NB4 (cell line): ENCODE measurements around the gene CADM1.

ENCODE experiments used
- DNase-seq: peaks from one replicate; pipeline ENCODE4 v3.0.0; 2010; ENCODE audit warnings: low read depth
- H3K4me3 ChIP-seq: one replicate; pipeline ENCODE4 v1.5.1; 2011; ENCODE audit warnings: mild to moderate bottlenecking, low read depth, low read length, moderate library complexity
- MYC ChIP-seq: IDR thresholded peaks from 2 replicates; pipeline ENCODE4 v1.6.1; 2011; ENCODE audit warnings: low read depth, low read length
- POLR2A ChIP-seq: IDR thresholded peaks from 2 replicates; pipeline ENCODE4 v1.6.1; 2011; ENCODE audit warnings: mild to moderate bottlenecking; ENCODE audit not compliant: insufficient read length; ENCODE audit errors: extremely low read depth
- TF ChIP-seq, protein P1 (sequence below): IDR thresholded peaks from 2 replicates; pipeline ENCODE4 v1.6.1; 2011; ENCODE audit warnings: low read depth, low read length
- TF ChIP-seq, protein P2 (sequence below): IDR thresholded peaks from one replicate; pipeline ENCODE4 v1.5.1; 2012; ENCODE audit warnings: low read depth, low read length

CADM1 gene

DNA sequence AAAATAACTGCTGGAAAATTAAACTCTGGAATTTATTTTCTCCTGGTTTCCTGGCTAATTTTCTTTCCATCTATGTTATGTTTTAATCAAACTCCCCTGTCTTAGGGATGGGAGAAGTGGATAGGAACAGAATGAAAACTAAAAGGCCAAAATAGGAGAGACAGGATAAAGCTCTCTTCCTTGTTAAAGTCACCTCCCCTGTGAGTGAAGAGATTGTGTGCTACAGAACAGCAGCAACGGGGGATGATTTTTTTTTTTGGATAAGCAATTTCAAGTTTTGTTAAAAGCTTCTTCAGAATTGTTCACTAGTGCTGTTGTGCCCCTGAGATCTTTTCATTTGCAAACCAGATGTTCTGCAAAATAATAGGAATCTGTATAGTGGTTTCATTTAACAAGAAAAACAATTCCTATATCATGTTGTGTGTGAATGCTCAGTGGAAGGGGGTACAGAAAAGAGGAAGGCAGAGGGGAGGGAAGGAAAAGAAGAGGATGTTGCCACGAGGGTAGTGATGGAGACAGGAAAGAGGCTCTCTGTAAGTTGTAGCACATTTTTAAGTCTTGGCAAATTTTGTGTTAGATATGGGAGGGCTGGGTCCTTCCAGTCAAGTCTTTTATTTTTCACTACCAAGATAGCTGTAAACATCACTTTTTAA is 301.2 kb downstream of the CADM1 start:
- TF ChIP-seq, protein P1, sequence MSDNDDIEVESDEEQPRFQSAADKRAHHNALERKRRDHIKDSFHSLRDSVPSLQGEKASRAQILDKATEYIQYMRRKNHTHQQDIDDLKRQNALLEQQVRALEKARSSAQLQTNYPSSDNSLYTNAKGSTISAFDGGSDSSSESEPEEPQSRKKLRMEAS, result no peak
- TF ChIP-seq MYC (no peak), POLR2A (no peak)
- TF ChIP-seq, protein P2, sequence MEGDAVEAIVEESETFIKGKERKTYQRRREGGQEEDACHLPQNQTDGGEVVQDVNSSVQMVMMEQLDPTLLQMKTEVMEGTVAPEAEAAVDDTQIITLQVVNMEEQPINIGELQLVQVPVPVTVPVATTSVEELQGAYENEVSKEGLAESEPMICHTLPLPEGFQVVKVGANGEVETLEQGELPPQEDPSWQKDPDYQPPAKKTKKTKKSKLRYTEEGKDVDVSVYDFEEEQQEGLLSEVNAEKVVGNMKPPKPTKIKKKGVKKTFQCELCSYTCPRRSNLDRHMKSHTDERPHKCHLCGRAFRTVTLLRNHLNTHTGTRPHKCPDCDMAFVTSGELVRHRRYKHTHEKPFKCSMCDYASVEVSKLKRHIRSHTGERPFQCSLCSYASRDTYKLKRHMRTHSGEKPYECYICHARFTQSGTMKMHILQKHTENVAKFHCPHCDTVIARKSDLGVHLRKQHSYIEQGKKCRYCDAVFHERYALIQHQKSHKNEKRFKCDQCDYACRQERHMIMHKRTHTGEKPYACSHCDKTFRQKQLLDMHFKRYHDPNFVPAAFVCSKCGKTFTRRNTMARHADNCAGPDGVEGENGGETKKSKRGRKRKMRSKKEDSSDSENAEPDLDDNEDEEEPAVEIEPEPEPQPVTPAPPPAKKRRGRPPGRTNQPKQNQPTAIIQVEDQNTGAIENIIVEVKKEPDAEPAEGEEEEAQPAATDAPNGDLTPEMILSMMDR, result no peak
- no peak overlapping the region for H3K4me3 ChIP-seq
- DNase-seq, result no peak

DNA sequence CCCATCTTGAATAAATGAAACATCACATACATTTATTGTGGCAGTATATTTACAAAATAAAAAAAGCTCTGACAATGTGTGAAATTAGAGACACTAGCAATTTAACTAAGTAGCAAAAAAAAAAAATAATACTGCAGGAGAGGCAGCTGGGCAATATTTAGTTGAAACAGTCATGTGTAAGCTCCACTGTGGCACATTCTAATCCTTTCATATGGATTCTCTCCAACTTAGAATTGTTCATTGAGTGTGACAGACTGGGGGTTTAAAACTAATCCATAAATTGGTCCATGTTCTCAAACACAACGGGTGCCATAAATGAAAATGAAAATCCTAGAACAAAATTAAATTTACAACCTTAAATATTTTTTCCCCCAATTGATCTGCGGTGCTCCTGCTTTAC is 302.1 kb downstream of the CADM1 start:
- DNase-seq, result no peak
- TF ChIP-seq POLR2A (no peak), MYC (no peak)
- TF ChIP-seq, protein P1, result no peak
- TF ChIP-seq, protein P2, result no peak
- no peak overlapping the region for H3K4me3 ChIP-seq

DNA sequence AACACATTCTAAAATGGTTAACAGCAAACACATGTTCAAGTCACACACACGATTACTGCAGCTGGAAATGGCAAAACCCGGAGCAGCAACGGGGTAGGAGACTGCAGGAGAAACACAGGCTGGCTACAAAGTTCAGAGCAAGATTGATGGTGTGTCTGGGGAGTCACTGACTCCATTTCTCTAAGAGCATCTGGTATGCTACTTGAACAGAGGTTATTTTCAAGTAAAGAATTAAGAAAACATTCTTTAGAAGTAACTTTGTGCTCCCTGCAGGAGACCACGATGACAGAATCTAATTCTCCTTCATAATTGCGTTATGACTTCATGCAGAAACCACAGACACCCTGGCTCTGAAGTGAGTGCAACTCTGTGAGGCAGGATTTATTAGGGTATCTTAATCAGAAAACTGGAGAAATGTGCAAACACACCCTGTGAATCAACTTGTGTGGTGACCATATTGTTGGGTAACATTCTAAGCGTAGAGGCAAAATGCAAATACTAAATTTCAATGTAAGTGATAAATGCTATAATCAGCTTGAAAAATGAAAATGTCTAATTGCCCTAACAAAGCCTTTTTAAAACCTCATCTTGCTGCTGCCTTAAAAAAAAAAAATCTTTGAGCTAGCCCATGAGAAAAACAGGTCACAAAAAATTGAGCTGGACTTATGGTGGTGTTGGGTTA is 303.0 kb downstream of the CADM1 start:
- DNase-seq, result no peak
- no peak for TF ChIP-seq POLR2A
- TF ChIP-seq, protein P1, result no peak
- TF ChIP-seq, protein P2, result no peak
- no peak for TF ChIP-seq MYC
- H3K4me3 ChIP-seq, result no peak overlapping the region

DNA sequence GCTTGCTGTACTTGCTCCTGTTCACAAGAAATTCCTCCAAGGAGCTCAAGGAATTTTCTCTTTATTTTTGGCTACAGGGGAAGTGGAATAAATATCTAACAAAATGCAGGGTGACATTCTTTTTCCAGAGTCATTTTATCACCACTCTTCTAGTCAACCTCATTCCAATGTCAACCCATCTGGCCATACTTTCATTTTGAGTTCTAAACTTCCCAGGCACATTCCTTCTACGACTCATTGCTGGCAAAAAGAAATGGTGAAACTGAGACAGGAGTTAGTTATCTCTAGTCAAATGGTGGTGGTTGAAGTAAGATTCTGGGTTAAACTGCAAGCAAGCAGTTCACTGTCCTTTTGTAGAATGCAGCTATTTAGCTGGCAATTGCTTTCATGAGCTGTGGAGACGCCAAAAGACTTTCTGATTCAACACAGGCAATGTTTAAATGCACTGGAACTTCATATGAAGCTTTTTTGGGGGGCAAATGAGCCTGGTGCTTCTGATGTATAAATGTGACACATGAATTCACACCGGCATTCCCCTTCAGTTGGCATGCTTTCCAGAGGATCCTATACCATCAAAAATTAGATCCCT is 304.6 kb downstream of the CADM1 start:
- TF ChIP-seq POLR2A, result no peak
- DNase-seq, result no peak
- H3K4me3 ChIP-seq, result no peak overlapping the region

DNA sequence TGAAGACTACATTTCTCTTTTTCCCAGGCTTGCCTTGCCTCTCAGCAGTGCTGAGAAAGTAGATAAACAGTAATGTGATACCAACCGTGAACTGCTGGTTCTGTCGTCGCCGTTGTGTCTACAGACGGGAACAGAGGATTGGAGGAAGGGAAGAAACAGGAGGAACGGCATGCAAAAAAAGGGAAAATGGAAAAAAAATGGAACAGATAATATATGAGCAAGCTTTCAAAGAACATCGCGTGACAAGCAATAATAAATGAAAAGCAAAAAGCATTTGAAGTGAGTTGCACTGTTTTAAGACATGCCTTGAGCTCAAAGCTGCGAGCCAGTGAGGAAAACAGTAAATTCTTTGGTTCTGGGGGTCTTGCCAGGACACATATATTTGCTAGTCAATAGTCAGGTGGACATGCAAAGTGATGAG is 305.9 kb downstream of the CADM1 start:
- no peak for TF ChIP-seq MYC
- TF ChIP-seq, protein P1, result no peak
- no peak for TF ChIP-seq POLR2A
- TF ChIP-seq, protein P2, result no peak
- no peak overlapping the region for H3K4me3 ChIP-seq
- no peak for DNase-seq

DNA sequence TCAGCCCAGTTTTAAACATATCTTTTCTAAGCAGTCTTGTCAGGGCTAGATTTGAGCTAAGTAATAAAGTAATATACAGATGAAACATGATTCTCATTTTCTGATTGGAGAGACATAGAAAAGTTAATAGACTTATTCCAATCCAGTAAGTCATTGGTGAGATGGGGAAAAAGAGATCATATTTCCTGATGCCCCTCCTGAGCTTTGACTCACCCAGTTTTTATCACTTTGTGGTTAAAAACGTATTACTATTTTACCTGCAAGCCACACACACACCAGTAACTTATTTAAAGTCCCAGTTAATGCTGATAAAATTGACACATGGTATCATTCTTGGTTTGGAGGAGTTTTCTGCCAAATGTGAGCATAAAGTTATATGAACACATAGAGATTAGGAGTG is 306.8 kb downstream of the CADM1 start:
- H3K4me3 ChIP-seq, result no peak overlapping the region
- TF ChIP-seq MYC (no peak), POLR2A (no peak)
- TF ChIP-seq, protein P2, result no peak
- TF ChIP-seq, protein P1, result no peak
- no peak for DNase-seq
